K562 (cell line): ENCODE data around the gene C2CD2. TPM values are rescaled to one million over a fixed set of nuclear protein-coding genes. Genes with fewer than 3 reads are reported as not detected.

Experiments
- CBFB ChIP-seq: sonication (generic); formaldehyde crosslinking; IDR thresholded peaks from 2 replicates; pipeline ENCODE4 v1.4.0; 2020; ENCODE audit warnings: mild to moderate bottlenecking, missing genetic modification reagents
- HNRNPUL1 ChIP-seq: fragments of 200-400 bp; formaldehyde crosslinking; IDR thresholded peaks from 2 replicates; pipeline ENCODE4 v1.6.1; 2017; ENCODE audit warnings: low read length
- HSF4 ChIP-seq: fragments of 250-450 bp; sonication (Bioruptor Pico); IDR thresholded peaks from 2 replicates; pipeline ENCODE4 v2.1.2; 2022; ENCODE audit warnings: mild to moderate bottlenecking, moderate library complexity, borderline replicate concordance
- ID3 ChIP-seq, 2 experiments: fragments of 250-450 bp in 1 of 2; fragments of 450-650 bp in 1 of 2; sonication (Bioruptor Pico) in 1 of 2; IDR thresholded peaks; 2 replicates each; pipeline versions ENCODE4 v1.6.1 to v1.8.0; 2016 to 2021; ENCODE audit warnings: mild to moderate bottlenecking in 2 of 2, moderate library complexity in 2 of 2, missing compliant biosample characterization in 1 of 2, missing genetic modification characterization in 1 of 2
- MCM7 ChIP-seq, 2 experiments: fragments of 450-650 bp; IDR thresholded peaks; 2 replicates each; pipeline ENCODE4 v1.6.1; 2016 to 2018
- PYGO2 ChIP-seq: fragments of 450-650 bp; IDR thresholded peaks from 2 replicates; pipeline ENCODE4 v1.6.1; 2016; ENCODE audit warnings: mild to moderate bottlenecking, missing genetic modification characterization, moderate library complexity, missing compliant biosample characterization
- RBM34 ChIP-seq: fragments of 200-400 bp; formaldehyde crosslinking; IDR thresholded peaks from 2 replicates; pipeline ENCODE4 v1.6.1; 2018; ENCODE audit warnings: low read length, borderline replicate concordance; ENCODE audit not compliant: insufficient read depth
- SAFB ChIP-seq: fragments of 200-400 bp; formaldehyde crosslinking; IDR thresholded peaks from 2 replicates; pipeline ENCODE4 v1.6.1; 2017; ENCODE audit warnings: low read depth, low read length, borderline replicate concordance
- SMARCB1 ChIP-seq: IDR thresholded peaks from 2 replicates; pipeline ENCODE4 v1.6.1; 2011; ENCODE audit warnings: improper control_type of control experiment, low read depth; ENCODE audit not compliant: insufficient read length
- SREBF2 ChIP-seq: sonication (generic); formaldehyde crosslinking; IDR thresholded peaks from 2 replicates; pipeline ENCODE4 v1.4.0; 2020; ENCODE audit warnings: mild to moderate bottlenecking, missing genetic modification reagents
- TAF9B ChIP-seq: fragments of 450-650 bp; IDR thresholded peaks from 2 replicates; pipeline ENCODE4 v1.6.1; 2018; ENCODE audit warnings: mild to moderate bottlenecking; ENCODE audit not compliant: partially characterized antibody
- UBTF ChIP-seq, 2 experiments: IDR thresholded peaks; 2 replicates each; pipeline ENCODE4 v1.6.1; 2012; ENCODE audit warnings: improper control_type of control experiment in 2 of 2, low read depth in 2 of 2, low read length in 2 of 2, borderline replicate concordance in 1 of 2
- ZFP36 ChIP-seq: fragments of 150-350 bp; IDR thresholded peaks from 2 replicates; pipeline ENCODE4 v1.6.1; 2018; ENCODE audit warnings: low read length, low read depth; ENCODE audit not compliant: partially characterized antibody
- ZNF584 ChIP-seq: fragments of 200-800 bp; sonication (Bioruptor generic); IDR thresholded peaks from 2 replicates; pipeline ENCODE4 v1.6.1; 2016; ENCODE audit warnings: low read depth, mild to moderate bottlenecking, missing genetic modification characterization, missing compliant biosample characterization
- ZNF77 ChIP-seq: fragments of 250-450 bp; sonication (Bioruptor Pico); IDR thresholded peaks from 2 replicates; pipeline ENCODE4 v1.5.0; 2020
- polyA plus RNA-seq, 8 experiments: library from polyadenylated mRNA; depleted of rRNA in 4 of 8; stranded (reverse) in 5 of 8; unstranded in 3 of 8; fragments of >200 nt; fragmentation: Nextera tagmentation in 2 of 8; fragmentation: Illumina TruSeq in 1 of 8; extraction: Ambion mirVana in 2 of 8; extraction: Trizol in 1 of 8; gene quantifications; 2 replicates each; pipeline versions ENCODE4 v1.2.1 to v1.2.3, GENCODE V29; 2011 to 2014; ENCODE audit warnings: inconsistent platforms in 1 of 8, missing spikeins in 1 of 8
- total RNA-seq, 7 experiments: library from RNA; depleted of rRNA in 6 of 7; stranded (reverse); fragments of >200 nt in 6 of 7; fragmentation: Illumina TruSeq in 2 of 7; extraction: Trizol in 2 of 7; gene quantifications; 2 replicates each; pipeline versions ENCODE4 v1.2.1 to v1.2.3, GENCODE V29; 2011 to 2021; ENCODE audit warnings: low replicate concordance in 1 of 7
- TF ChIP-seq, protein P1 (sequence below): fragments of 250-450 bp; sonication (Bioruptor Pico); IDR thresholded peaks from 2 replicates; pipeline ENCODE4 v1.8.0; 2022; ENCODE audit warnings: inconsistent platforms, mild to moderate bottlenecking, moderate library complexity, borderline replicate concordance
- TF ChIP-seq, protein P2 (sequence below): sonication (generic); formaldehyde crosslinking; IDR thresholded peaks from 2 replicates; pipeline ENCODE4 v1.8.0; 2022; ENCODE audit warnings: missing genetic modification reagents, mild to moderate bottlenecking, borderline replicate concordance
- TF ChIP-seq, protein P3 (sequence below): sonication (generic); formaldehyde crosslinking; IDR thresholded peaks from 2 replicates; pipeline ENCODE4 v1.5.0; 2020; ENCODE audit warnings: missing genetic modification reagents
- TF ChIP-seq, protein P4 (sequence below): fragments of 450-650 bp; IDR thresholded peaks from 2 replicates; pipeline ENCODE4 v1.7.0; 2016; ENCODE audit warnings: borderline replicate concordance

C2CD2 gene
- total and polyA plus RNA-seq, 9 of the 15 experiments (the other 6 are each of a cell fraction or from before 2014, with no cell fraction given): 1.3 to 21.6 (median 12.1) TPM

DNA sequence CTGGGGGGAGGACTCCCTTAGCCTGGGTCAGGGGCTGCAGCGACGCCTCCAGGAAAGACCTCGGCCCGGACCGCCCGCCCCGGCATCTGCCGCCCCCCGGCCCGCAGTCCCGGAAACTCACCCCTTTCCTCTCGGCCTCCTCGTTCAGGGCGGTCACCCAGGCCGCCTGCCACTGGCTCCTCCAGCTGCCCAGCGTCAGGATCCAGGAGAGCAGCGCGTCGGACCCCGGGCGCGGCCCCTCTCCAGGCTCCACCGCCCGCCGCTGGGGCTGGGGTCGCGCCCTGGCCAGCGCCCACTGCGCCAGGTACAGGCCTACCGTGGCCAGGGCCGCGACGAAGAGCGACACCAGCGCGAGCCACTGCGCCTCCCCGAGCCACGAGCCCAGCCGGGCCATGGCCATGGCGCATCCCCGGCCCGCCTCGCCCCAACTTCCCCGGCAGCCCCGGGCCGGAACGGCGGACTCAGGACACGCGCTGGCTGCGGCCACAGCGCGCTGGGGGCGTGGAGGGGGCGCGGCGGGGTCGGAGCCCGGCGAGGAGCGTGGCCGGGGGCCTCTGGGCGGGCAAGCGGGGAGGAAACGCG lies 478 bp downstream of the C2CD2 start (continued):
- no peak for TF ChIP-seq SREBF2 (CRISPR knock-in tag)
- TF ChIP-seq SAFB: no peak
- TF ChIP-seq, protein P1, sequence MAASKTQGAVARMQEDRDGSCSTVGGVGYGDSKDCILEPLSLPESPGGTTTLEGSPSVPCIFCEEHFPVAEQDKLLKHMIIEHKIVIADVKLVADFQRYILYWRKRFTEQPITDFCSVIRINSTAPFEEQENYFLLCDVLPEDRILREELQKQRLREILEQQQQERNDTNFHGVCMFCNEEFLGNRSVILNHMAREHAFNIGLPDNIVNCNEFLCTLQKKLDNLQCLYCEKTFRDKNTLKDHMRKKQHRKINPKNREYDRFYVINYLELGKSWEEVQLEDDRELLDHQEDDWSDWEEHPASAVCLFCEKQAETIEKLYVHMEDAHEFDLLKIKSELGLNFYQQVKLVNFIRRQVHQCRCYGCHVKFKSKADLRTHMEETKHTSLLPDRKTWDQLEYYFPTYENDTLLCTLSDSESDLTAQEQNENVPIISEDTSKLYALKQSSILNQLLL (CRISPR knock-in tag): no peak
- no peak for TF ChIP-seq PYGO2 (tag)
- no peak for TF ChIP-seq CBFB
- TF ChIP-seq, protein P2, sequence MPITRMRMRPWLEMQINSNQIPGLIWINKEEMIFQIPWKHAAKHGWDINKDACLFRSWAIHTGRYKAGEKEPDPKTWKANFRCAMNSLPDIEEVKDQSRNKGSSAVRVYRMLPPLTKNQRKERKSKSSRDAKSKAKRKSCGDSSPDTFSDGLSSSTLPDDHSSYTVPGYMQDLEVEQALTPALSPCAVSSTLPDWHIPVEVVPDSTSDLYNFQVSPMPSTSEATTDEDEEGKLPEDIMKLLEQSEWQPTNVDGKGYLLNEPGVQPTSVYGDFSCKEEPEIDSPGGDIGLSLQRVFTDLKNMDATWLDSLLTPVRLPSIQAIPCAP: no peak
- no peak for TF ChIP-seq SMARCB1
- TF ChIP-seq UBTF (IDR thresholded peaks at IDR 0.05; ENCODE audit: borderline replicate concordance in 1 of 2, low read depth in 2 of 2, low read length in 2 of 2): peak in 1 of 2 experiments; percentile 50; a peak in 2 of 4 replicates
- no peak for TF ChIP-seq TAF9B
- TF ChIP-seq ID3 (CRISPR knock-in tag; IDR thresholded peaks at IDR 0.05): no peak
- TF ChIP-seq ID3 (tag; IDR thresholded peaks at IDR 0.05): peak; percentile 60; the same call in 1 of the 2 replicates
- TF ChIP-seq, protein P3, sequence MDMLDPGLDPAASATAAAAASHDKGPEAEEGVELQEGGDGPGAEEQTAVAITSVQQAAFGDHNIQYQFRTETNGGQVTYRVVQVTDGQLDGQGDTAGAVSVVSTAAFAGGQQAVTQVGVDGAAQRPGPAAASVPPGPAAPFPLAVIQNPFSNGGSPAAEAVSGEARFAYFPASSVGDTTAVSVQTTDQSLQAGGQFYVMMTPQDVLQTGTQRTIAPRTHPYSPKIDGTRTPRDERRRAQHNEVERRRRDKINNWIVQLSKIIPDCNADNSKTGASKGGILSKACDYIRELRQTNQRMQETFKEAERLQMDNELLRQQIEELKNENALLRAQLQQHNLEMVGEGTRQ: no peak
- no peak for TF ChIP-seq ZFP36
- TF ChIP-seq, protein P4, sequence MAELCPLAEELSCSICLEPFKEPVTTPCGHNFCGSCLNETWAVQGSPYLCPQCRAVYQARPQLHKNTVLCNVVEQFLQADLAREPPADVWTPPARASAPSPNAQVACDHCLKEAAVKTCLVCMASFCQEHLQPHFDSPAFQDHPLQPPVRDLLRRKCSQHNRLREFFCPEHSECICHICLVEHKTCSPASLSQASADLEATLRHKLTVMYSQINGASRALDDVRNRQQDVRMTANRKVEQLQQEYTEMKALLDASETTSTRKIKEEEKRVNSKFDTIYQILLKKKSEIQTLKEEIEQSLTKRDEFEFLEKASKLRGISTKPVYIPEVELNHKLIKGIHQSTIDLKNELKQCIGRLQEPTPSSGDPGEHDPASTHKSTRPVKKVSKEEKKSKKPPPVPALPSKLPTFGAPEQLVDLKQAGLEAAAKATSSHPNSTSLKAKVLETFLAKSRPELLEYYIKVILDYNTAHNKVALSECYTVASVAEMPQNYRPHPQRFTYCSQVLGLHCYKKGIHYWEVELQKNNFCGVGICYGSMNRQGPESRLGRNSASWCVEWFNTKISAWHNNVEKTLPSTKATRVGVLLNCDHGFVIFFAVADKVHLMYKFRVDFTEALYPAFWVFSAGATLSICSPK: no peak
- TF ChIP-seq HNRNPUL1: no peak
- no peak for TF ChIP-seq ZNF77 (CRISPR knock-in tag)
- no peak for TF ChIP-seq MCM7 (IDR thresholded peaks at IDR 0.05)
- 0 out of 2 replicates have a peak, but pooled peaks have one; percentile 60 for TF ChIP-seq RBM34
- no peak for TF ChIP-seq ZNF584 (CRISPR knock-in tag)
- no peak for TF ChIP-seq HSF4 (CRISPR knock-in tag)
